Measurements from ENCODE around the gene NABP2. TPM values are rescaled to one million over a fixed set of nuclear protein-coding genes. Genes with fewer than 3 reads are reported as not detected.

The NABP2 gene
- total RNA-seq, 1 experiment from 2014 or later: 68.5 TPM

DNA sequence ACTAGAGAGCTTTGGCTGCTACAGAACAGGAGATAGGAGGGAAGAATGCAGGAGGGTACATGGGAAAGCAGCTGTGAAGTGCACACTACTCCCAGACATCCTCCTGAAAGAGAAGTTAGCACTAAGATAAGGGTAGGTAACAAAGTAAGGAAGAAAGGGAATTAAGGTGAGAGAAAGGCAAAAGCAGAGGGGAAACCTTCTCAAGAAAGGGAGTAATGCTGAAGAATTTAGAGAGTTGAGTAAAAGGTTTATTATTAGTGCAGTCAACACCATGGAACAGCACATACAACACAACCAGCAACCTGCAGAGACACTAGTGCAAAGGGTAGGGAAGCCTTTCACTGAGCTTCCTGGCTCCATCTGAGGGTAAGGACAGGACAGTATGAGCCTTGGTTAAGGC, 19.9 kb upstream of the NABP2 start:
- POLR2A ChIA-PET (ENCODE audit: unreplicated experiment): no interaction called here
- CTCF ChIA-PET: no interaction called here

DNA sequence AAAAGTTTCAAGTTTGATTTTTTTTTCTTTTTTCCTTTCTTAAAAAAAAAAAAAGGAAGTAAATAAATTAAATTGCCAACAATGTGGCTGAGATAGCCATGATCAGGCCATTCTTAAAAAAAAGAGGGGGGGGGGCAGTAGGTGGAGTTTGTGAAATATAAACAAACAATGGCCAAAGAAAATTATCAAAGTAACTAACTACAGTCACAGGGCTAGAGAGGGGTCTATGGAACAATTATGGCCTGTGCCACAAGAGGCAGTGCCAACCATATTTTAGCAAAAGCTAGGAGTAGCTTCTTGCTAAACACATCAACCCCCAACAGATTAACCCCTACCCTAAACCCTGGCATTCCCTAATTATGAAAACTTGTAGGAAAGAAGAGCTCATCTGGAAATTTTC, 18.7 kb upstream of the NABP2 start:
- peaks cover 8% of the 10 kb centered on the region; the same call in 1 of the 2 replicates for H3F3A ChIP-seq (ENCODE audit: insufficient read depth, low read depth)
- no peak overlapping the region for H3K4me2 ChIP-seq
- ChIA-PET CTCF (no interaction called here), POLR2A (ENCODE audit: unreplicated experiment) (no interaction called here)
- no peak for DNase-seq
- no TSS peak for BruUV-seq (replicated peaks)
- no peak overlapping the region for H3K4me3 ChIP-seq
- H3K27ac ChIP-seq: no peak overlapping the region
- no peaks in the 10 kb centered on the region for H3K9me2 ChIP-seq (ENCODE audit: insufficient read depth)
- intact Hi-C loops (cut with micrococcal nuclease; ENCODE audit: unreplicated experiment): no loop called here
- TF ChIP-seq EZH2 (IDR thresholded peaks at IDR 0.05; ENCODE audit: low read depth): no peak
- TF ChIP-seq, protein P1, sequence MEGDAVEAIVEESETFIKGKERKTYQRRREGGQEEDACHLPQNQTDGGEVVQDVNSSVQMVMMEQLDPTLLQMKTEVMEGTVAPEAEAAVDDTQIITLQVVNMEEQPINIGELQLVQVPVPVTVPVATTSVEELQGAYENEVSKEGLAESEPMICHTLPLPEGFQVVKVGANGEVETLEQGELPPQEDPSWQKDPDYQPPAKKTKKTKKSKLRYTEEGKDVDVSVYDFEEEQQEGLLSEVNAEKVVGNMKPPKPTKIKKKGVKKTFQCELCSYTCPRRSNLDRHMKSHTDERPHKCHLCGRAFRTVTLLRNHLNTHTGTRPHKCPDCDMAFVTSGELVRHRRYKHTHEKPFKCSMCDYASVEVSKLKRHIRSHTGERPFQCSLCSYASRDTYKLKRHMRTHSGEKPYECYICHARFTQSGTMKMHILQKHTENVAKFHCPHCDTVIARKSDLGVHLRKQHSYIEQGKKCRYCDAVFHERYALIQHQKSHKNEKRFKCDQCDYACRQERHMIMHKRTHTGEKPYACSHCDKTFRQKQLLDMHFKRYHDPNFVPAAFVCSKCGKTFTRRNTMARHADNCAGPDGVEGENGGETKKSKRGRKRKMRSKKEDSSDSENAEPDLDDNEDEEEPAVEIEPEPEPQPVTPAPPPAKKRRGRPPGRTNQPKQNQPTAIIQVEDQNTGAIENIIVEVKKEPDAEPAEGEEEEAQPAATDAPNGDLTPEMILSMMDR (conservative IDR thresholded peaks at IDR 0.05): no peak; the same call in 1 of the 2 replicates
- H3K79me2 ChIP-seq (ENCODE audit: low read depth): no peaks in the 10 kb centered on the region
- no peaks in the 10 kb centered on the region for H3K27me3 ChIP-seq (ENCODE audit: insufficient read depth, low read depth)
- H3K9me3 ChIP-seq (ENCODE audit: insufficient read depth, low read depth): no peaks in the 10 kb centered on the region
- peaks cover 9% of the 10 kb centered on the region; the same call in 1 of the 2 replicates for H3K36me3 ChIP-seq (ENCODE audit: low read depth)
- no peaks in the 10 kb centered on the region for H3K4me1 ChIP-seq (replicated peaks; ENCODE audit: insufficient read depth)
- H4K20me1 ChIP-seq (ENCODE audit: insufficient read depth): peaks cover 5% of the 10 kb centered on the region; the same call in 1 of the 2 replicates
- no peak overlapping the region for H2AFZ ChIP-seq

More for the DNA sequence above, 19.9 kb upstream of the NABP2 start:
- H2AFZ ChIP-seq: no peak overlapping the region
- no peaks in the 10 kb centered on the region for H3K79me2 ChIP-seq (ENCODE audit: low read depth)
- H3K4me1 ChIP-seq (replicated peaks; ENCODE audit: insufficient read depth): no peaks in the 10 kb centered on the region
- peaks cover 5% of the 10 kb centered on the region; the same call in 1 of the 2 replicates for H4K20me1 ChIP-seq (ENCODE audit: insufficient read depth)
- BruUV-seq (replicated peaks): no TSS peak
- no peaks in the 10 kb centered on the region for H3K9me3 ChIP-seq (ENCODE audit: insufficient read depth, low read depth)
- H3K9me2 ChIP-seq (ENCODE audit: insufficient read depth): no peaks in the 10 kb centered on the region
- H3K27me3 ChIP-seq (ENCODE audit: insufficient read depth, low read depth): no peaks in the 10 kb centered on the region
- H3K27ac ChIP-seq: no peak overlapping the region
- TF ChIP-seq, protein P1 (conservative IDR thresholded peaks at IDR 0.05): no peak
- TF ChIP-seq EZH2 (IDR thresholded peaks at IDR 0.05; ENCODE audit: low read depth): no peak
- no peak overlapping the region for H3K4me3 ChIP-seq
- H3K36me3 ChIP-seq (ENCODE audit: low read depth): peaks cover 9% of the 10 kb centered on the region; the same call in 1 of the 2 replicates
- no peak for DNase-seq
- H3F3A ChIP-seq (ENCODE audit: insufficient read depth, low read depth): peaks cover 8% of the 10 kb centered on the region; the same call in 1 of the 2 replicates
- intact Hi-C loops (cut with micrococcal nuclease; ENCODE audit: unreplicated experiment): no loop called here
- H3K4me2 ChIP-seq: no peak overlapping the region

DNA sequence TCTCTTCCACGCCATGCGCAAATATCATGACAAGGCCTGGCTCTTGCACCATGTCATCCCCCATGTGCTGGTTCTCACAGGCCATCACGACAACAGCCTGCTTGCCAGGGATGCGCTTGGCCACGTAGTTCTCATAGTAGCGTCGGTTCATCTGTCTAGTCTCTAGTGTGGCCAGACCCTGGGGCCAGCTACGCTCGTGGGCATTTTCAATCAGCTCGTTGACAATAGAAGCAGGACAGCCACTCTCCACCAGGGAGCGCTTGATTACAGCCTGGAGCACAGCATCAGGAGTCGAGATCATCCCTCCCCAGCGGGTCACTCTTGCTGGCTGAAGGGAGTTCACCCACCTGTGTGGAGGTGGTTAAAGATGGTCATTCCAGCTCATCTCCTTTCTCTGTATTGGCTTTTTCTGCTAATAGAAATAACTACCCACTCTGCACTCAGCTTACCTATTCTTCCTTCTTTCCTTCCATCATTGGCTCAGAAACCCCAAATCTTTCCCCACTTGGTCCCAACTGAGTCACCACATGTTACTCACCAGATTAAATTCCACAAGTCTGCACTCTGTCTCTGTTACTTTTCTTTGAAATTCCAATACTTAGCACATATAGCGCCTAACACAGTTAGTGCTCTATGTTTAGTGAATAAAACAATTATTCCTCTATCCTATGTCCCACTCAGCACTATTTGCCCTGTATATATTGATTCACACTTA, 17.5 kb upstream of the NABP2 start:
- Histone ChIP-seq H3F3A (ENCODE audit: insufficient read depth, low read depth) (peaks cover 8% of the 10 kb centered on the region; the same call in 1 of the 2 replicates), H3K4me2 (no peak overlapping the region), H3K79me2 (ENCODE audit: low read depth) (no peaks in the 10 kb centered on the region), H3K9me3 (ENCODE audit: insufficient read depth, low read depth) (no peaks in the 10 kb centered on the region), H3K36me3 (ENCODE audit: low read depth) (peaks cover 9% of the 10 kb centered on the region; the same call in 1 of the 2 replicates), H2AFZ (no peak overlapping the region), H3K27me3 (ENCODE audit: insufficient read depth, low read depth) (no peaks in the 10 kb centered on the region), H3K4me3 (no peak overlapping the region), H3K27ac (no peak overlapping the region), H3K9me2 (ENCODE audit: insufficient read depth) (no peaks in the 10 kb centered on the region), H3K4me1 (replicated peaks; ENCODE audit: insufficient read depth) (no peaks in the 10 kb centered on the region), H4K20me1 (ENCODE audit: insufficient read depth) (peaks cover 5% of the 10 kb centered on the region; the same call in 1 of the 2 replicates)
- CTCF ChIA-PET: interaction anchor here (1.5 kb wide), 1 partner anchor 16 kb away, joined by 7 read pairs; the partner anchor contains the start of gene RNF41
- BruUV-seq (replicated peaks): no TSS peak
- POLR2A ChIA-PET (ENCODE audit: unreplicated experiment): interaction anchor here (0.6 to 0.7 kb wide), 2 partner anchors 15 to 129 kb away, joined by 6 read pairs; partner anchors contain the start of gene RNF41
- intact Hi-C loops (cut with micrococcal nuclease; ENCODE audit: unreplicated experiment): no loop called here
- DNase-seq: peak in 1 of 2 experiments; percentile 31
- no peak for TF ChIP-seq EZH2 (IDR thresholded peaks at IDR 0.05; ENCODE audit: low read depth)
- TF ChIP-seq, protein P1 (conservative IDR thresholded peaks at IDR 0.05): peak; percentile 43; the same call in 1 of the 2 replicates
